H1 (cell line): Measurements from ENCODE around the gene KCNQ1. TPM values are rescaled to one million over a fixed set of nuclear protein-coding genes. Genes with fewer than 3 reads are reported as not detected.

Experiments used
- CTCF ChIA-PET: fragments of 300-600 bp; sonication (Branson Sonifier 250); formaldehyde crosslinking; loops from one replicate; lab custom pipeline; 2021; ENCODE audit not compliant: partially characterized antibody; lab: Charles Lee
- POLR2A ChIA-PET: fragments of 300-600 bp; sonication (Branson Sonifier 250); formaldehyde crosslinking; loops from one replicate; lab custom pipeline; 2021; ENCODE audit warnings: inconsistent platforms; ENCODE audit not compliant: partially characterized antibody; lab: Charles Lee
- DNase-seq, 2 experiments: peaks; one replicate each; pipeline versions ENCODE4 v3.0.0 to v3.0.0-alpha.2; 2010 to 2022; ENCODE audit warnings: low spot score in 2 of 2, low read depth in 1 of 2, mixed read lengths in 1 of 2
- FAIRE-seq: peaks from 2 replicates; lab custom pipeline; 2011; peaks lifted over from hg19 to GRCh38; lab: Jason Lieb, UNC
- H2AFZ ChIP-seq: 2 replicates; pipeline ENCODE4 v1.8.1; 2012; ENCODE audit warnings: low read length, inconsistent platforms
- H2AK5ac ChIP-seq: 2 replicates; pipeline ENCODE4 v1.6.1; 2013; ENCODE audit warnings: low read depth, low read length
- H2BK120ac ChIP-seq: replicated peaks from 2 replicates; pipeline ENCODE3; 2013; ENCODE audit warnings: low read depth, low read length, inconsistent platforms
- H2BK12ac ChIP-seq: 2 replicates; pipeline ENCODE4 v1.6.1; 2013; ENCODE audit warnings: low read depth, low read length
- H2BK15ac ChIP-seq: 2 replicates; pipeline ENCODE4 v1.6.1; 2013; ENCODE audit warnings: low read length
- H2BK20ac ChIP-seq: 2 replicates; pipeline ENCODE4 v1.6.1; 2013; ENCODE audit warnings: low read length
- H2BK5ac ChIP-seq: 2 replicates; pipeline ENCODE4 v1.6.1; 2013; ENCODE audit warnings: low read depth, low read length
- H3K14ac ChIP-seq: 2 replicates; pipeline ENCODE4 v1.6.1; 2013; ENCODE audit warnings: inconsistent platforms; ENCODE audit not compliant: insufficient read length
- H3K18ac ChIP-seq: 2 replicates; pipeline ENCODE4 v1.6.1; 2013; ENCODE audit warnings: low read length; ENCODE audit errors: extremely low read depth
- H3K23ac ChIP-seq: 2 replicates; pipeline ENCODE4 v1.6.1; 2013; ENCODE audit warnings: inconsistent platforms; ENCODE audit not compliant: insufficient read length
- H3K23me2 ChIP-seq: 2 replicates; pipeline ENCODE4 v1.6.1; 2013; ENCODE audit warnings: low read depth, low read length
- H3K27ac ChIP-seq: 2 replicates; pipeline ENCODE4 v1.6.1; 2011; ENCODE audit warnings: low read depth, low read length, inconsistent platforms
- H3K27me3 ChIP-seq, 4 experiments: replicated peaks in 1 of 4; 1 replicate in 1 of 4; 2 replicates in 3 of 4; pipeline versions ENCODE4 v1.6.1 to v1.8.1; 2011 to 2013; ENCODE audit warnings: low read length in 3 of 4, mild to moderate bottlenecking in 3 of 4, inconsistent platforms in 2 of 4, mixed read lengths in 2 of 4, moderate library complexity in 1 of 4; ENCODE audit not compliant: control insufficient read depth in 3 of 4, insufficient read depth in 3 of 4; ENCODE audit errors: extremely low read depth in 1 of 4
- H3K36me3 ChIP-seq, 4 experiments: 2 replicates each; pipeline versions ENCODE4 v1.6.1 to v1.8.1; 2011 to 2013; ENCODE audit warnings: mild to moderate bottlenecking in 4 of 4, low read length in 3 of 4, moderate library complexity in 2 of 4, control low read depth in 1 of 4, inconsistent platforms in 1 of 4; ENCODE audit not compliant: insufficient read depth in 4 of 4, control insufficient read depth in 2 of 4
- H3K4ac ChIP-seq: replicated peaks from 2 replicates; pipeline ENCODE3; 2013; ENCODE audit warnings: low read length, low read depth, mixed read lengths, inconsistent platforms; ENCODE audit not compliant: insufficient read length
- H3K4me1 ChIP-seq, 4 experiments: replicated peaks in 1 of 4; 1 replicate in 1 of 4; 2 replicates in 3 of 4; pipeline versions ENCODE4 v1.6.1 to v1.8.1; 2011 to 2013; ENCODE audit warnings: low read length in 3 of 4, inconsistent platforms in 2 of 4, mixed read lengths in 1 of 4; ENCODE audit not compliant: insufficient read depth in 4 of 4, control insufficient read depth in 3 of 4
- H3K4me2 ChIP-seq, 2 experiments: 2 replicates each; pipeline versions ENCODE4 v1.6.1 to v1.8.1; 2011 to 2013; ENCODE audit warnings: low read depth in 2 of 2, low read length in 2 of 2, control low read depth in 1 of 2, inconsistent platforms in 1 of 2, mild to moderate bottlenecking in 1 of 2; ENCODE audit not compliant: insufficient read depth in 1 of 2
- H3K4me3 ChIP-seq, 4 experiments: fragments of 200-600, 300-600 bp in 1 of 4; sonication (generic), shearing (Covaris generic), sonication (Bioruptor Twin) in 1 of 4; 2 replicates each; pipeline versions ENCODE4 v1.5.1 to v1.8.1; 2011 to 2016; ENCODE audit warnings: low read length in 4 of 4, low read depth in 3 of 4, control low read depth in 2 of 4, inconsistent platforms in 2 of 4, mild to moderate bottlenecking in 2 of 4, mixed read lengths in 1 of 4, moderate library complexity in 1 of 4; ENCODE audit not compliant: insufficient read depth in 2 of 4; ENCODE audit errors: extremely low read depth in 1 of 4
- H3K56ac ChIP-seq: replicated peaks from 2 replicates; pipeline ENCODE3; 2013; ENCODE audit warnings: low read depth, mild to moderate bottlenecking, mixed read lengths, low read length, inconsistent platforms; ENCODE audit not compliant: insufficient read length
- H3K79me1 ChIP-seq: 2 replicates; pipeline ENCODE4 v1.6.1; 2013; ENCODE audit warnings: low read depth, low read length, control low read depth
- H3K79me2 ChIP-seq, 2 experiments: 2 replicates each; pipeline versions ENCODE4 v1.6.1 to v1.8.1; 2012 to 2013; ENCODE audit warnings: low read length in 2 of 2, mild to moderate bottlenecking in 2 of 2, inconsistent platforms in 1 of 2; ENCODE audit not compliant: insufficient read depth in 2 of 2, control insufficient read depth in 1 of 2
- H3K9ac ChIP-seq, 4 experiments: replicated peaks in 1 of 4; 1 replicate in 1 of 4; 2 replicates in 3 of 4; pipeline versions ENCODE4 v1.6.1 to v1.8.1; 2011 to 2013; ENCODE audit warnings: low read depth in 3 of 4, low read length in 3 of 4, control low read depth in 2 of 4, mild to moderate bottlenecking in 2 of 4, moderate library complexity in 2 of 4, inconsistent platforms in 1 of 4; ENCODE audit errors: extremely low read depth in 1 of 4
- H3K9me3 ChIP-seq, 2 experiments: 2 replicates each; pipeline versions ENCODE4 v1.6.1 to v1.8.1; 2012 to 2013; ENCODE audit warnings: mild to moderate bottlenecking in 2 of 2, moderate library complexity in 2 of 2, control low read depth in 1 of 2, inconsistent platforms in 1 of 2, low read depth in 1 of 2, low read length in 1 of 2, mixed read lengths in 1 of 2; ENCODE audit not compliant: insufficient read depth in 2 of 2
- H4K20me1 ChIP-seq, 2 experiments: replicated peaks in 1 of 2; 2 replicates each; pipeline versions ENCODE3 to v1.8.1; 2011 to 2013; ENCODE audit warnings: inconsistent platforms in 2 of 2, low read length in 2 of 2, mild to moderate bottlenecking in 1 of 2; ENCODE audit not compliant: insufficient read depth in 2 of 2, control insufficient read depth in 1 of 2
- H4K5ac ChIP-seq: 2 replicates; pipeline ENCODE4 v1.6.1; 2013; ENCODE audit warnings: low read length, low read depth, mixed read lengths, inconsistent platforms; ENCODE audit not compliant: insufficient read length
- H4K8ac ChIP-seq: 2 replicates; pipeline ENCODE4 v1.8.0; 2013; ENCODE audit warnings: mild to moderate bottlenecking, moderate library complexity, low read length, inconsistent platforms; ENCODE audit not compliant: insufficient read depth; ENCODE audit errors: extremely low read depth
- H4K91ac ChIP-seq: replicated peaks from 2 replicates; pipeline ENCODE3; 2013; ENCODE audit warnings: low read length, mixed read lengths, inconsistent platforms; ENCODE audit not compliant: insufficient read length
- CHD2 ChIP-seq: IDR thresholded peaks from 2 replicates; pipeline ENCODE4 v1.6.1; 2012; ENCODE audit warnings: low read length, improper control_type of control experiment
- EZH2 ChIP-seq: fragments of 200-600 bp; sonication (generic); IDR thresholded peaks from 2 replicates; pipeline ENCODE4 v1.7.1; 2012; ENCODE audit warnings: low read depth, mild to moderate bottlenecking, moderate library complexity, low read length, inconsistent platforms; ENCODE audit not compliant: severe bottlenecking
- GABPA ChIP-seq: IDR thresholded peaks from 2 replicates; pipeline ENCODE4 v1.6.1; 2011; ENCODE audit warnings: mild to moderate bottlenecking, low read length, moderate library complexity, borderline replicate concordance; ENCODE audit not compliant: insufficient read depth
- HDAC2 ChIP-seq, 2 experiments: fragments of 300-600 bp in 1 of 2; sonication (generic) in 1 of 2; IDR thresholded peaks; 2 replicates each; pipeline ENCODE4 v1.6.1; 2011 to 2012; ENCODE audit warnings: low read depth in 2 of 2, low read length in 2 of 2, mild to moderate bottlenecking in 2 of 2, moderate library complexity in 2 of 2, borderline replicate concordance in 1 of 2, inconsistent platforms in 1 of 2
- KDM5A ChIP-seq: fragments of 200-600 bp; IDR thresholded peaks from 2 replicates; pipeline ENCODE4 v1.7.1; 2012; ENCODE audit warnings: mild to moderate bottlenecking, low read length, inconsistent platforms, mixed read lengths
- POU5F1 ChIP-seq: IDR thresholded peaks from 2 replicates; pipeline ENCODE4 v1.6.1; 2011; ENCODE audit warnings: low read depth, mild to moderate bottlenecking, low read length, moderate library complexity
- SIX5 ChIP-seq: IDR thresholded peaks from 2 replicates; pipeline ENCODE4 v1.6.1; 2011; ENCODE audit warnings: mild to moderate bottlenecking, low read depth, low read length
- ZNF274 ChIP-seq: IDR thresholded peaks from 2 replicates; pipeline ENCODE4 v1.7.0; 2012; ENCODE audit warnings: low read length, borderline replicate concordance; ENCODE audit errors: extremely low read depth
- WGBS, 2 experiments: shearing (Covaris generic) in 1 of 2; methylation state at CpG; one replicate each; pipeline versions ENCODE4 v1.1.6 to v1.1.7; 2013 to 2015; ENCODE audit warnings: low lambda C conversion rate in 2 of 2, mixed read lengths in 2 of 2, inconsistent platforms in 1 of 2, low coverage in 1 of 2, missing lambda C conversion rate in 1 of 2; ENCODE audit not compliant: insufficient replicate concordance in 2 of 2, insufficient coverage in 1 of 2, insufficient read length in 1 of 2; ENCODE audit errors: extremely low coverage in 1 of 2, missing lambda C conversion rate in 1 of 2; 5-methylcytosine and 5-hydroxymethylcytosine counted together
- polyA plus RNA-seq, 7 experiments: library from polyadenylated mRNA; depleted of rRNA in 3 of 7; stranded (reverse) in 5 of 7; unstranded in 2 of 7; fragments of >200 nt in 5 of 7; fragments of 200-250 nt in 2 of 7; gene quantifications; 1 replicate in 5 of 7; 2 replicates in 1 of 7; 4 replicates in 1 of 7; pipeline versions ENCODE4 v1.2.1 to v1.2.3, GENCODE V29; 2011 to 2013; ENCODE audit warnings: missing spikeins in 2 of 7, mixed read lengths in 2 of 7
- total RNA-seq: library from RNA; stranded (reverse); fragmentation: NEBNext Ultra II Directional; extraction: Animal tissue kit (Norgen Biotek cat#: 25700); gene quantifications from 2 replicates; pipeline ENCODE4 v1.2.1, GENCODE V29; 2021
- TF ChIP-seq, protein P1 (sequence below): IDR thresholded peaks from 2 replicates; pipeline ENCODE4 v1.6.1; 2011; ENCODE audit warnings: low read length, improper control_type of control experiment

The KCNQ1 gene
- total and polyA plus RNA-seq, 2 of the 8 experiments (the other 6 are each of a cell fraction or from before 2014, with no cell fraction given): 1.9 to 2.0 TPM

DNA sequence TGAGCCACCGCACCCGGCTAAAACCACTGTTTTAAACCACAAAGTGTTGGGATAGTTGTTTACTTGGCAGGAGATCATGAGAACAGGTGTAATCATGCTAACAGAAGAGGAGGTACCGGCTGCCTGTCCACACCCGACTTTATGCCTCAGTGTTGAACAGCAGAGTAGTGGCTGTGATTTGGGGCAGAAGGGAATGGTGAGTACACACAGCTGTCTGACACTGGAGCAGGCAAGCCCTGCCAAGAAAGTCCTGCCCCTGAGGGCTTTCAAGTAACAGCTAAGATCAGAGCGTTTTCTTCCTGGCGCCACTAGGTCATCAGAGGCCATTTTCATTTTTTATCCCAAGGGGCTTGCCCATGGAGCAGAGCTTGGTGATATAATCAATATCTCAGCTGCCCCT, 432.7 kb downstream of the KCNQ1 start:
- CTCF ChIA-PET: interaction anchor here (0.7 to 2.9 kb wide), 9 partner anchors 10 to 344 kb away, joined by 3 to 17 read pairs (median 3); no protein-coding TSS in a partner anchor
- Histone ChIP-seq H3K27ac (no peak overlapping the region), H4K20me1 (peaks cover 0 to 6% of the 10 kb centered on the region in 2 experiments), H2BK120ac (no peak overlapping the region), H2BK20ac (no peak overlapping the region; the same call in 1 of the 2 replicates), H2AK5ac (no peak overlapping the region), H3K4me3 (no peak overlapping the region), H2BK5ac (no peak overlapping the region), H2BK15ac (no peak overlapping the region), H3K4ac (no peak overlapping the region), H3K56ac (no peak overlapping the region), H3K4me2 (no peak overlapping the region), H3K23me2 (no peaks in the 10 kb centered on the region), H3K4me1 (peaks cover 0 to 4% (median 1%) of the 10 kb centered on the region in 4 experiments; a peak in 6 of 7 replicates), H3K36me3 (no peaks in the 10 kb centered on the region), H3K79me2 (no peaks in the 10 kb centered on the region), H3K27me3 (peaks cover 0 to 54% (median 36%) of the 10 kb centered on the region in 4 experiments; a peak in 6 of 7 replicates), H3K14ac (no peak overlapping the region), H2BK12ac (no peak overlapping the region), H4K8ac (no peak overlapping the region), H4K91ac (no peak overlapping the region), H3K23ac (no peak overlapping the region), H2AFZ (no peak overlapping the region), H4K5ac (no peak overlapping the region), H3K18ac (no peak overlapping the region), H3K79me1 (no peaks in the 10 kb centered on the region), H3K9ac (no peak overlapping the region), H3K9me3 (peaks cover 0 to 2% of the 10 kb centered on the region in 2 experiments; a peak in 1 of 4 replicates)
- POLR2A ChIA-PET: no interaction called here
- 96% methylated on average over 6 of the region's 6 CpGs; no CpG with 5 or more reads in 1 of the 2 experiments for WGBS, 2 experiments
- FAIRE-seq (no peak), DNase-seq (no peak)
- TF ChIP-seq SIX5 (no peak), CHD2 (no peak), HDAC2 (IDR thresholded peaks at IDR 0.05; ENCODE audit: borderline replicate concordance in 1 of 2, low read depth in 2 of 2, low read length in 2 of 2) (no peak), KDM5A (no peak), POU5F1 (no peak), ZNF274 (no peak), EZH2 (no peak), GABPA (no peak)
- TF ChIP-seq, protein P1, sequence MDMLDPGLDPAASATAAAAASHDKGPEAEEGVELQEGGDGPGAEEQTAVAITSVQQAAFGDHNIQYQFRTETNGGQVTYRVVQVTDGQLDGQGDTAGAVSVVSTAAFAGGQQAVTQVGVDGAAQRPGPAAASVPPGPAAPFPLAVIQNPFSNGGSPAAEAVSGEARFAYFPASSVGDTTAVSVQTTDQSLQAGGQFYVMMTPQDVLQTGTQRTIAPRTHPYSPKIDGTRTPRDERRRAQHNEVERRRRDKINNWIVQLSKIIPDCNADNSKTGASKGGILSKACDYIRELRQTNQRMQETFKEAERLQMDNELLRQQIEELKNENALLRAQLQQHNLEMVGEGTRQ: no peak
